GM19240 (cell line): ENCODE results near the gene NIPAL3.
"Not testable (repeated sequence)": the region's sequence is repeated elsewhere in the genome, so short reads cannot be mapped to it uniquely, and the experiment has no call there.

Source experiments
- DNase-seq: peaks from one replicate; pipeline ENCODE4 v3.0.0; 2011; ENCODE audit warnings: low spot score; ENCODE audit not compliant: insufficient read length

The NIPAL3 gene

DNA sequence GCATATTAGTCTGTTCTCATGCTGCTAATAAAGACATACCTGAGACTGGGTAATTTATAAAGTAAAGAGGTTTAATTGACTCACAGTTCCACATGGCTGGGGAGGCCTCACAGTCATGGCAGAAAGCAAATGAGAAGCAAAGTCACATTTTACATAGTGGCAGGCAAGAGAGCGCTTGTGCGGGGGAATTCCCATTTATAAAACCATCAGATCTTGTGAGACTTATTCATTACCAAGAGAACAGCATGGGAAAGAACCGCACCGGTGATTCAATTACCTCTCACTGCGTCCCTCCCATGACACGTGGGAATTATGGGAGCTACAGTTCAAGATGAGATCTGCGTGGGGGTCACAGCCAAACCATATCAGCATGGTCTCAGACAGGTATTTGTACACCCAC lies 72.6 kb downstream of the NIPAL3 start:
- not testable (repeated sequence) for DNase-seq

DNA sequence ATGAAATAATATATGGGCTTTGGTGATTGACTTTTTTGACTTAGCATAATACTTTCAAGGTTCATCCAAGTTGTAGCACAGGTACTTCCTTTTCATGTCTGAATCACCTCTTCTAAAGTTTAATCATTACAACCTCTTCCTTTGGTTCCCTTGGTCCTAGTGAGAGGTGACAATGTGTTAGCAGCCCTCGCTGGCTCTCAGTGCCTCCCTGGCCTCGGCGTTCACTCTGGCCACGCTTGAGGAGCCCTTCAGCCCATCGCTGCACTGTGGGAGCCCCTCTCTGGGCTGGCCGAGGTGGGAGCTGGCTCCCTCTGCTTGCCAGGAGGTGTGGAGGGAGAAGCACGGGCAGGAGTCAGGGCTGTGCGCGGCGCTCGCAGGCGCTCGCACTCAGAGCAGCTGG lies 74.1 kb downstream of the NIPAL3 start:
- no peak for DNase-seq

DNA sequence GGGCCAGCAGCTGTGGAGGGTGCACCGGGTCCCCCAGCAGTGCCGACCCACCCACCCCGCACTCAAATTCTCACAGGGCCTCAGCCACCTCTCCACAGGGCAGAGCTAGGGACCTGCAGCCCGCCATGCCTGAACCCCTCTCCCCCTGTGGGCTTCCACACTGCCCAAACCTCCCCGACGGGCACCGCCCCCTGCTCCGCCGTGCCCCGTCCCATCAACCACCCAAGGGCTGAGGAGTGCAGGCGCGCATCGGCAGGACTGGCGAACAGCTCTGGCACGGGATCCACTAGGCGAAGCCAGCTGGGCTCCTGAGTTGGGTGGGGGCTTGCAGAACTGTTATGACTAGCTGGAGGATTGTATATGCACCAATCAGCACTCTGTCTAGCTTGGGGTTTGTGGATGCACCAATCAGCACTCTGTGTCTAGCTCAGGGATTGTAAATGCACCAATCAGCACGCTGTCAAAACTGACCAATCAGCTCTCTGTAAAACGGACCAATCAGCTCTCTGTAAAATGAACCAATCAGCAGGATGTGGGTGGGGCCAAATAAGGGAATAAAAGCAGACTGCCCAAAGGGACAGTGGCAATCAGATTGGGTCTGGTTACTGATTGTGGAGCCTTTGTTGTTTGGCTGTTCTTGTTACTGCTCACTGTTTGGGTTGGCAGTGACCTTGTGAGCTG lies 74.6 kb downstream of the NIPAL3 start:
- DNase-seq, result no peak

DNA sequence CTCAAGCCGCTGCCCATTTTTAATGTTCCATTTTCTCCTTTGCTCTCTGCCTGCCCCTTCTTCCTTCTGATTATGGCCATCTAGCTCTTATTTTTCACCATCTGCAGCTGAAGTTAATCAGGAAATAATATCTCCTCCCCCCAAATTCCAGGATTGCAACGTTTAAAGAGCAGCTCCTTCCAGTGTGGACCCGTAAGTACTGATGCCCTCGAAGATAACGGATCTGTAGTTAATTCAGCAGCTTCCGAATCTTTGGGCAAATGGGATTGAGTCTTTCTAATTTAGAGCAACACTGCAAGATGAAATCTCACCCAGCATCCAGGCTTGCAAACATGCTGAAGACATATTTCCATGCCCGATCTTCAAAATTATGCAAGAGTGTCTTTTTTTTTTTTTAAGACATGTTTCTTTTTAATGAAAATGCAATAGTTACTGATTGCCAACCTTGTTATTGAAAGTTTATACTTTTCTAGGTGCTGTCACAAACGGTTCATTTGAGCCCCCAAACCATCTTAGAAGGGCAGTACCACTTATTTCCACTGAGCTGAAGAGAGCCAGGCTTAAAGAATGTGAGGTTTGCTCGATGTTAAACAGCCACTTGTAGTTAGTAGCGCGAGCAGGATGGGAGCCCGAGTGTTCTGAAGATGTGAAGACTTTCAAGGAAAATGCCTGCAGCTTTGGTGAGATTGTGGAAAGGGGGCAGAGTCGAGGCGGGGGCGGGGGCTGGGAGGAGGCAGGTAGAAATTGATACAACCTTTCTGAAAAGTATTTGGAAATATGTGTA lies 76.2 kb downstream of the NIPAL3 start:
- no peak for DNase-seq

DNA sequence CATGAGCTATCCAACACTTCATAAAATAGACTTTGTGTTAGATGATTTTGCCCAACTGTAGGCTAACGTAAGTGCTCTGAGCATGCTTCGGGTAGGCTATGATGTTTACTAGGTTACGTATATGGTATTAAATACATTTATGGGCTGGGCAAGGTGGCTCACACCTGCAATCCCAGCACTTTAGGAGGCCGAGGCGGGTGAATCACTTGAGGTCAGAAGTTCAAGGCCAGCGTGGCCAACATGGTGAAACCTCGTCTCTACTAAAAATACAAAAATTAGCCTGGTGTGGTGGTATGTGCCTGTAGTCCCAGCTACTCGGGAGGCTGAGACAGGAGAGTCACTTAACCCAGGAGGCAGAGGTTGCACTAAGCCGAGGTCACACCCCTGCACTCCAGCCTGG lies 77.3 kb downstream of the NIPAL3 start:
- DNase-seq, result not testable (repeated sequence)

DNA sequence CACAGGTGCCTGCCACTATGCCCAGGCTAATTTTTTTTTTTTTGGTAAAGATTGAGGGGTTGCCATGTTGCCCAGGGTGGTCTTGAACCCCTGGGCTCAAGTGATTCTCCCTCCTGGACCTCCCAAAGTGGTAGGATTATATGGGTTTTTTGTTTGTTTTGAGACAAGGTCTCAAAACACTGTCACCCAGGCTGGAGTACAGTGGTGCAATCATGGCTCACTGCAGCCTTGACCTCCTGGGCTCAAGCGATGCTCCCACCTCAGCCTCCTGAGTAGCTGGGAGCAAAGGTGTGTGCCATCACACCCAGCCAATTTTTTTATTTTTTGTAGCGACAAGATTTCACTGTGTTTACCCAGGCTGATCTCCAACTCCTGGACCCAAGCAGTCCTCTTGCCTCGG lies 78.2 kb downstream of the NIPAL3 start:
- no peak for DNase-seq

DNA sequence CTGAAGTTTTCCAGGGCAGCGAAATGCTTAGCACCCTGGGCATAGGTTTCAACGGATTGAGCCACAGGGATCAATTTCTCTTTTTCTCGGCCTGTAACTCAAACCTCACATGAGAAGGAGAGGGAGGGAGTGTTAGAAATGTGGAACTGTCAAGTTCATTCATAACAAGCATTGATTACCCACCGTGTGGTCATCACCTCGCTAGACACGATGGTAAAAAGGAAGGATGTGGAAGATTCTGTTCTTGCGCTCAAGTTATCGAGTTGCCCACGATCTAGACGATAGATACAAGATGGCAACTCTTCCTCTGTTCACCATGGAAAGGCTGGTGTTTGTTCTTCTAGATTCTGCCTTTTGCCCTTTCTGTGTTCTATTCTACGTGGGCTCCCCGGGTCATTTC lies 83.0 kb downstream of the NIPAL3 start:
- DNase-seq, result no peak

DNA sequence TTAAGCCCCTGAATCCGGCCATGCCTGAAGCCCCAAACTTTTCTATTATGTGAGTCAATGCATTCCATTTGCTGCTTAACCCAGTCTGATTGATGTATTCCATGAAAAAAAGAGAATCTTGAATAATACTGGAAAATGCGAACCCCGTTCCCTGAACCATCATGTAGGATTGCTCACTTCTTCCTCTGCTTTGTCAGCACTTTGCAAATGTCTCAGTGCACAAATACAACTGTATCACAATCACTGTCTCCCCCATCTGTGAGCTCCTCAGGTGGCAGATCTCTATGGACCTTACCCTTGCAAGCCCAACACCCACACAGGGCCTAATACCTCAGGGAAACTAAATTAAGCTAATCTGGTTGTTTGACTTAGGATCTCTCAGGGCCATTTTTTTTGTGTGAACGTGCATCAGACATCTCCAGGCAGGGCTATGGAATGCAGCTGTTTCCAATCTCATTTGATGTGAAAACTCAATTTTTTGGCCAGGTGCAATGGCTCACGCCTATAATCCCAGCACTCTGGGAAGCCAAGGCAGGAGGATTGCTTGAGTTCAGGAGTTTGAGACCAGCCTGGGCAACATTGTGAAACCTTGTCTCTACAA lies 84.9 kb downstream of the NIPAL3 start:
- DNase-seq, result no peak

DNA sequence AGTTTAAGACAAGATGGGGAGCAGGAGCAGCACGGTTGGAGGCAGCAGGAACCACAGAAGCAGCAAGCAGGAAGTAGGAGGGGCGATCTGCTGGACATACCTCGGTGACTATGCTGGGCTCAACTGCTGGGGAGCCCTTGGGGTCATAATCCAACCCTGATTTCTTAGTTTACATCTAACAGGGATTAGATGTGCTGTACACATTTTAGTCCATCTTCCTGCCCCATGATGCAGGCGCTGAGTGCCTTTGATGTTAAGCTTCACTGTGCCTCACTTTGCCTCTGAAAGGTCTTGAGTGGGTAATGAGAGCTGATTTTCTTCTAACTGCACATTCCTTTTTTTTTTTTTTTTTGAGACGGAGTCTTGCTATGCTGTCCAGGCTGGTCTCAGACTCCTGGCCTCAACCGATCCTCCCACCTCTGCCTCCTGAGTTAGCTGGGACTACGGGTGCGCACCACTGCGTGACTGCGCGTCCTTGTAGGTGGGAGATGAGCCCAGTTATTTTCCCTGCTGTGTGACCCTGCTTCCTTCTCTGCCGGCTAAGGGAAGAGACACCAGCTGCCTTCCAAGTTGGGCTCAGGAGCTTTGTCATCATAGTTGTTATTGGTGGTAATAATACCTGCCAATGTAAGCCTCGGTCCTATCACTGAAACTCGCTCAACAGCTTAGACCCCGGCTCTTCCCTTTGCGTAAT lies 85.9 kb downstream of the NIPAL3 start:
- DNase-seq, result no peak

DNA sequence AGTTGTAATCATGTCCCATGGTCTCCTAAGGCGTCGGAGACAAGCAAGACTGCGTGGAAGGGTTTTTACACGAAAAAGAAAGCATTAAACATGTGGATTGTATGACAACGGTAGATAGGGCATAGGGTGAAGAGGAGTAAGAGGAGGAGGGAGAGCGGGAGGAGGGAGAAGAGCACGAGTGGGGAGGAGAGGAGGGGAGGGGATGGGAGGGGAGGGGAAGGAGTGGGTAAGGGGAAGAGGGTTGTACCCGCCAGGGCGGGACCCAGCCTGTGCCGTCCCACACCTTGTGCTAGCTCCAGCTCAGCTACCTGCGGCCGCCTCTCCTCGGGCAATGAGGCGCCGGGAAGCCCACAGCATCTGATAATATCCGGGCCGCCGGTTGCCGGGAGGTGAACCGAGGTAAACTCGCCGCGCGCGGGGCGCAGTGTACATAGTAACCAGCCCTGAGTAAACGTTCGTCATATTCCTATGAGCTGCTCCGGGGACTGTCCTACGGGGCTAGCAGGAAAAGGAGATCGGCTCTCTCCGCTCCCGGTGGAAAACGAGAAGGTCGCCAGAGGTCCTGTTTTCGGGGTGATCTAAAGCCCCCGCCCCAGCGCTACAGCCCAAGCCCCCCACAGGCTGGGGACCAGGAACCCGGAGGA lies 86.6 kb downstream of the NIPAL3 start:
- no peak for DNase-seq

DNA sequence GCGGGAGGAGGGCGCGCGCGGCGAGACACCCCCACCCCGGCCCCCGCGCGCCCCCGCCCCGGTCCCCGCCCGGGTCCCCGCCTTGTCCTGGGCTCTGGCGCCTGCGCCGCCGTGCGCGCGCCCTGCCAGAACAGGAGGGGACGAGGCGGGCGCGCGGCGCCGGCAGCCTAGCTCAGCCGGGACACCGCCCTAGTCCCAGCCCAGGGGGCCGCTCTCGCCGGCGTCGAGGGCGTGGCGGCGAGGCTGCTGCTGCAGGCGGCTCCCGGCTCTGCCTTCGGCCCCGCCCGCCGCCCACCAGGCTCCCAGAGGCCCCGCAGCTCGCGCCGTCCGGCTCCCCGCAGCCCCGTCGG lies 87.1 kb downstream of the NIPAL3 start, which contains the start of gene RCAN3:
Gene RCAN3 (plus strand): TSS at position 128 of the 350 bp plus-strand sequence. CDS start 11,537 bp downstream, outside the sequence.
- DNase-seq, result peak; percentile 76

DNA sequence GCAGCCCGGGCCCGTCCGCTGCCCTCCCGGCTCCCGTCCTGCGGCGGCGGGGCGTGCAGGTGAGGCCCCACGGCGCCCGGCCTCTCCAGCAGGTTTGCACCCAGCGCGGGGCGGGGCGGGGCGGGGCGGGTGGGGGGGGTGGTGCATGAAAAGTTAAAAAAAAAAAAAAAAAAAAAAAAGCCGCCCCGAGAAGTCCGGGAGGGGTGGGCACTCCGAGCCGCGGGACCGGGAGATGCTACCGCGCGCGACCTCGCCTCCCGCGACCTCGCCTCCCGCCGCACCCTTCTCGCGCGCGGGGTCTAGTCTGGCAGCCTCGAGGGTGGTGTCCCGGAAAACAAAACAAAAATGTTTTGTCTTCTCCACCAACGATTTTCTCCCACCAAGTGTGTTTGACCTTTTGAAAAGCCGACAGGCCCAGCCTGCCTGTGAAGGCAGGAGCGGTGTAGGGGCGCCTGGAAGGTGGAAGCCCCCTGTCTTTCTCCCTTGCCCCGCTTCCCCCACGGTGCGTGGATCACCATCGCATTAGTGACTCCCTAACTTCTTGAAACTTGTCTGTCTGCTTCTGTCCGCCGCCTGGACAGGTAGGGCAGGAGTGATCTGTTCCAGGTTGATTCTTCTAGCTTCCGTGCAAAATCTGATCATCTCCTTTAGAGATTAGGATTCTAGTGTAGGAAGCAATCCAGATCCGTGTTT lies 87.6 kb downstream of the NIPAL3 start:
- DNase-seq, result no peak

DNA sequence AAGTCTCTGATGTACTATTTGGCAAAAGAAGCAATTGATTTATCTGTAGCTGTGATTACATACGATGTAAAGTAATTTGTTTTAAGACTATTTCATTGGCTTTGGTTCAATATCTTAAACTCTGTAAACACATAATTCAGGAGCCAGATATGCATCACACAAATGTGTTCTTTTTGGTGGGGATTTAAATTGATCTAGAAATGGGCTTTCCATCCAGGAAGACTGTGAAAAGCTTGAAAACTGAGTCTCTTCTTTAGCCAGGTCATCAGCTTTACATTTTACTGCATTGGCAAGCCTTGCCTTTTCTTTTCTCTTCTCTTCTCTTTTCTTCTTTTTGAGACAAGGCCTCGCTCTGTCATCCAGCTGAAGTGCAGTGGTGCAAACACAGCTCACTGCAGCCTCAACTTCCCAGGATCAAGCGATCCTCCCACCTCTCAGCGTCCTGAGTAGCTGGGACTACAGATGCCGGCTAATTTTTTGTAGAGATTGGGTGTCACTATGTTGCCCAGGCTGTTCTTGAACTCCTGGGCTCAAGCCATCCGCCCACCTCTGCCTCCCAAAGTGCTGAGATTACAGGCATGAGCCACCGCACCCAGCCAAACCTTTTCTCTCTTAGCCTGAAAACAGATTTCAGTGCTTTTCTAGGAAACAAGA lies 88.4 kb downstream of the NIPAL3 start:
- DNase-seq, result no peak

DNA sequence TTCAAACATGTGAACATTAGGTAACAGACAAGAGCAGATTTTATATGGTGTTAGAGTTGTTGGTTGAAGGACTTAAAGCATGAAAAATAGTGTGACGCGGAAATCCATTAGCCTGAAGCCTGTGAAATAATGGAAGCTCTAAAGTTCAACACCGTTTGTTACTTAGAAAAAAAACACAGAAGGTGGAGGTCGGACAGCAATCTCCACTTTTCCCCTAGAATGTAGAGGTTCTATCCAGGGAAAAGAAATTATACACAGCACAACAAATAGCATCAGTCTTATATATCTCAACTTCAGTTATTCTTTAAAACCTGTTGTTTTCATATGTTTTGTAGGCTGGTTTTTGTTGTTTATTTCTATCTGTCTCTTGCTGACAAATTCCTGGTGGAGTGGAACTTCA lies 89.0 kb downstream of the NIPAL3 start:
- no peak for DNase-seq

DNA sequence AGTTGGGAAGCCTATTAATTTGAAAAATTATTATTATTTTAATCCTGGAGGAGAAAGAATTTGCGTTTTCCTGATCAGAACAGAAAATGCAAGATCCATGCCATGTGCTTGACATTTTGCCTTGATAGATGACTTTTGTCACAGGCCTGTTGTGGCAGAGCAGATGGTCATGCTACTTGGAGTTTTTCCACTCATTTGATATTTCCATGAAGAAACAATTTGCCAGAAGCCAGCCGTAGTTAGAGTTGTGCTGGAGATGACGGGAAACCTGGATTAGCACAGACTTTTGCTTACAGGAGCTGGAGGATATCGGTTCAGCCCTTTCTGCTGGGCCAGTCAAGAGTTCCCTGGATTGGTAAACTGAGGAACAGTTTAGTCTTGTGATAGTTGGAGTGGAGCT lies 90.2 kb downstream of the NIPAL3 start:
- DNase-seq, result no peak

DNA sequence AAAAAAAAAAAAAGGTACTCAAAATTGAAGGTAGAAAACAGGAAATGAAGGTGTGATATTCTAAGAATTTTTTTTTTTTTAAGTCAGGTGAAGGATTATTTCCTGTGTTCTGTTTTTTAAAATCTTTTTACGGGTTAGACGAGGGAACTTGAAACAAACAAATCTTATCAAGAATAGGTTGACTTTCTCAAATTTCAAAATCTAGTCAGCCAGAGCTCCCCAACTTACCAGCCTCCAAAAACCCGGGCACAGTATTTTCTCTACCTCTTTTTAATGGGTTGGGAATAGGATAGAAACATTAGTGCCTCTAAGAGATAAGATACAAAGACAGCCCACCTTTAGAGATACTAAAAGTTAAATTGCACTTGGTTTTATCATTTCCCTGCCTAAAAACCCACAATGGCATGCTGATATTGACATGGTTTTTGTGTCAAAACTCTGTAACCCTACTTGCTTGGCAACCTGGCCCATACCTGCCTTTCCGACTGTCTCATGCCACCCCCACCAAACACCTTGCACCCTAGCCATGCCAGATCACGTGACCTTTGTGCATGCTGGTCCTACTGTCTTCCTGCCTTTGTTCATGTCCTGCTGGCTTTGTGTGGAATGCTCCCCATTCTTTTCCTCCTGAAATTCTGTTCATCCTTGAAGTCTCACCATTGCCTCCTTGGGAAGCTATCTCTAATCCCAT lies 91.2 kb downstream of the NIPAL3 start:
- DNase-seq, result no peak

DNA sequence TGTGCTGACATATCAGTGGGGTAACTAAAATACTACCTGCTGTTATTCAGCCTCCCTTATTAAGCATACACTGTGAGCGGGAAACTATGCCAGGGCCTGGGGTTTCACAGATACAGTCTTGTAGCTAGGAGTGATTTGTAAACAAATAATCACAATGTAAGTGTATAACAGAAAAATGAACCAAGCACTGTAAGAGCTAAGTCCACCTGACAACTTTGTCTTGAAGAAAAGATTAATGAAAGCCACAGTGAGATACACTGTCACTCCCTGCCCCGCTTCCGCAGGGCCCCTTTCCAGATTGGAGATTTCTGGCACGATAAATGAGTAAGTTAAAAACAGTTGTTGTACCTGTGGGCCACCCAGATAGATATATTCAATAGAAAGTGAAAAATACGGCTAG lies 91.8 kb downstream of the NIPAL3 start:
- DNase-seq, result no peak

DNA sequence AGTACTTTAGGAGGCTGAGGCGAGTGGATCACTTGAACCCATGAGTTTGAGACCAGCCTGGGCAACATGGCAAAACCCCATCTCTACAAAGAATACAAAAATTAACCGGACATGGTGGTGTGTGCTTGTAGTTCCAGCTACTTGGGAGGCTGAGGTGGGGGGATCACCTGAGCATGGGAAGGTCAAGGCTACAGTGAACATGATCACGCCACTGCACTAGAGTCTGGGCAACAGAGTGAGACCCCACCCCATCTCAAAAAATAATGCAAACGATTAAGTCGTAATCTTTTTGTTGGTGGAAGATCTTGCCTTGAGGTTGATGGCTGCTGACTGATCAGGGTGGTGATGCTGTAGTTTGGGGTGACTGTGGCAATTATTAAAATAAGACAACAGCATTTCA lies 93.3 kb downstream of the NIPAL3 start:
- no peak for DNase-seq

DNA sequence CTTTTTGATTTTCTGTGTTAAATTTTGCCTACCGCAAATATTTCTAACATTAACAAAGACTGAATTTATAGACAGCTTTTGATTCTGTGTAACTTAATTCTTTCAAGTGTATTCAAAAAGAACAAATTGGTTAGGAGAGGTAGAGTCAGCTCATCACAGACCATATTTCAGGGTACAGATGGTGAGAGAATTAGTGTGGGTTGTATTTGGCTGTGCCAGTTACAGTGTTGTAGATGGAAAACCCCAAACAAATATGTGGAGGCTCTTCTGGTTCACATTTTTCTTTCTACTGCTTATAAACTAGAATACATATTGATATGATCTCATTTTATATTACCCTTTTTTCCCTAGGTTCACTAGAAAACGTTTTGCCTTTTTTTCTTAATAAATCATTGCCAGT lies 98.1 kb downstream of the NIPAL3 start:
- DNase-seq, result no peak

DNA sequence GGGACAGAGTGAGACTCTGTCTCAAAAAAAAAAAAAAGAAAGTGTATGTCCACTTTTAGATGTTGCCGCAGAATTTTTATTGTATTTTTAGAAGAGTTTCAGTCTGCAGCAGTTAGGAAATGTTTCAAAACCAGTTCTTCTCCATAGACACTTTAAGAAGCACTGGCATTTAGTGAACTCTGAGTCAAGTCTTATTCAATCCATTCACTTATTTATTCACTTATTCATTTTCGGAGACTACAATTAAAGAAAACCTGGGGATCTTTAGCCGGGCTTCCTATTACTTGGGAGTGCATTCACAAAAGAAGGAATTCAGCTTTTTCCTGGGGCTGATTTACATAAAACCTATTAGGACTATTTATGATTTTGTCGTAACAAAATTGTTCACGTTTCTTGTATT lies 99.3 kb downstream of the NIPAL3 start:
- DNase-seq, result no peak
